ENCODE data around the gene ADARB2. TPM values are rescaled to one million over a fixed set of nuclear protein-coding genes. Genes with fewer than 3 reads are reported as not detected.

Gene ADARB2
- total RNA-seq, 1 donor from 2014 or later: 0.08 TPM

- TF ChIP-seq, protein P1, sequence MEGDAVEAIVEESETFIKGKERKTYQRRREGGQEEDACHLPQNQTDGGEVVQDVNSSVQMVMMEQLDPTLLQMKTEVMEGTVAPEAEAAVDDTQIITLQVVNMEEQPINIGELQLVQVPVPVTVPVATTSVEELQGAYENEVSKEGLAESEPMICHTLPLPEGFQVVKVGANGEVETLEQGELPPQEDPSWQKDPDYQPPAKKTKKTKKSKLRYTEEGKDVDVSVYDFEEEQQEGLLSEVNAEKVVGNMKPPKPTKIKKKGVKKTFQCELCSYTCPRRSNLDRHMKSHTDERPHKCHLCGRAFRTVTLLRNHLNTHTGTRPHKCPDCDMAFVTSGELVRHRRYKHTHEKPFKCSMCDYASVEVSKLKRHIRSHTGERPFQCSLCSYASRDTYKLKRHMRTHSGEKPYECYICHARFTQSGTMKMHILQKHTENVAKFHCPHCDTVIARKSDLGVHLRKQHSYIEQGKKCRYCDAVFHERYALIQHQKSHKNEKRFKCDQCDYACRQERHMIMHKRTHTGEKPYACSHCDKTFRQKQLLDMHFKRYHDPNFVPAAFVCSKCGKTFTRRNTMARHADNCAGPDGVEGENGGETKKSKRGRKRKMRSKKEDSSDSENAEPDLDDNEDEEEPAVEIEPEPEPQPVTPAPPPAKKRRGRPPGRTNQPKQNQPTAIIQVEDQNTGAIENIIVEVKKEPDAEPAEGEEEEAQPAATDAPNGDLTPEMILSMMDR (IDR thresholded peaks at IDR 0.05; ENCODE audit: insufficient read depth, low read length, poor library complexity, severe bottlenecking): no peak
- H3K27me3 ChIP-seq (ENCODE audit: control insufficient read depth, insufficient read depth, low read length): no peaks in the 10 kb centered on the region
- no peaks in the 10 kb centered on the region for H3K36me3 ChIP-seq (ENCODE audit: control insufficient read depth, insufficient read depth, low read length)
- no peak overlapping the region for H3K4me3 ChIP-seq (ENCODE audit: low read depth, low read length)
- DNase-seq (ENCODE audit: low read depth): no peak
Observed at GRCh38 chr10:1323951-1324350, 413.4 kb downstream of the ADARB2 start.

DNA sequence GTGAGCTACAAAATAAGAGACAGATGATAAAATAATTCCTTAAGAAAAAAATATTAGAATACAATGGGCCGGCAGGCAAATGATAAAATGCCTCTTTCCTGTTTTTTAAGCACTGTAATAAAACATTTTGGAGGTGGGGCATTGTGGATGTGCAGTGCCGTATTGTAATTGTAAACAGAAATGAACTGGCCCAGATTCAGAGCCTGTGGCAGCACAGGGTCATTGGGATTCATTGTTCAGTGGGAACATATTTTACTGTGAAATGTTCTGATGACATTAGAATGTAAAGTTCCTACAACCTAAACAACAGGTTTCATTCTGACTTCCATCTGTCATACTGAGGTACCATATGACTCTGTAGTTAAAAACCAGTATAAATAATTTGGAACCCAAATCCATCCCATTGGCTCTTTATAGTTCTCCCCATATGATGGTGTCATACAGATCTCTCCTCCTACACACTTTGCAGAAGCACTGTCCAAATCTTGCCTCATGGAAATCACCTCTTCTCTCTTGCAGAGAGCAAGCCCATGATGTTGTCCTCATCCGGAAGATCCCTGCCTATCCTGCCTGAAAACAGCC is 416.5 kb downstream of the ADARB2 start:
- TF ChIP-seq, protein P1 (IDR thresholded peaks at IDR 0.05; ENCODE audit: insufficient read depth, low read length, poor library complexity, severe bottlenecking): no peak
- DNase-seq (ENCODE audit: low read depth): no peak
- no peaks in the 10 kb centered on the region for H3K27me3 ChIP-seq (ENCODE audit: control insufficient read depth, insufficient read depth, low read length)
- no peak overlapping the region for H3K4me3 ChIP-seq (ENCODE audit: low read depth, low read length)
- no peaks in the 10 kb centered on the region for H3K36me3 ChIP-seq (ENCODE audit: control insufficient read depth, insufficient read depth, low read length)

DNA sequence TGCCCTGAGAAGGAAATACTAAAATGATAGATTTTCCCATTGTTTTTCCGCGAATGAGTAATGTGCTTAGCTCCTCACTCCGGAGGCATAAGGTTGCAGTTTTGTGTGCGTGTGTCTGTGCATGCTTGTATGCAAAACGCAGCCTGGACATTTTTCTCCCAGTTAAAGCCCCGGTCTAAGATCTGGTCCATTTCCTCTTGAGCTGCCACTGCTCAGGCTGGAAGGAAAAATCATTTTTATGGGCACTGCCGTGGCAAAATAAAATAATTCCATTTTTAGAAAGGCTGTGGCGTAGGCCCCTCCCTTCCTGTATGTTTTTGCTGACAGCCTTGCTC is 420.5 kb downstream of the ADARB2 start:
- H3K27me3 ChIP-seq (ENCODE audit: control insufficient read depth, insufficient read depth, low read length): no peaks in the 10 kb centered on the region
- no peaks in the 10 kb centered on the region for H3K36me3 ChIP-seq (ENCODE audit: control insufficient read depth, insufficient read depth, low read length)
- TF ChIP-seq, protein P1 (IDR thresholded peaks at IDR 0.05; ENCODE audit: insufficient read depth, low read length, poor library complexity, severe bottlenecking): no peak
- no peak for DNase-seq (ENCODE audit: low read depth)
- H3K4me3 ChIP-seq (ENCODE audit: low read depth, low read length): no peak overlapping the region

DNA sequence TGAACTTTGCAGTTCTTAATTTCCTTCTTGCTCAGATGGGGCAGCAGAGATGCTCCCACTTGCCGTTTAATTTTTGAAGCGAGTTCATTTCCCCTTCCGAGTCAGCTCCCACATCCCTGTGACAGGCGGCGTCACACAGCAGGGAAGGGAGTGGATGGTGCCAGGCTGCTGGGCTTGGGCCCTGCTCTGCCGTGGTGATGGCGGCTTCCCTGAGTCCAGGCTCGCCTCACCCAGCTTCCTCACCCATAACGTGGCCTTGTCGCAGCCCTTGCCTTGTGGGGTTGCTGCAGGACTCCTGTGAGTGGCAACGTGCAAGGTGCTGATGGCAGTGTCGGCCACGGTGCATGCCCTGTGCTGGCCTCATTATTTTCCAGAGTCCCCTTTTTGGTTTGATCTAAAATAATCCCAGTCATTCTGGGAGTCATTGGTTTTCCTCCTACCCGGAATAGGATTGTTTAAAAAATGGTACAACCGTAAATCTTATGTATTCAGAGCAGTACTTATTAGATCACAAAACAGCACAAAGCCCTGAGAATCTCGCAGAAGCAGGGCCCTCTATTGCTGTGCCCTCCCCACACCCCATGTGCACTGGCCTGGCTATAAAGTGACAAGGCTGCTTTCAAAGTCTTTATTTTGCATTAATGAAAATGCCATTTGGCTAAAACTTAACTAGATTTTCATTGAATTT is 421.1 kb downstream of the ADARB2 start:
- TF ChIP-seq, protein P1 (IDR thresholded peaks at IDR 0.05; ENCODE audit: insufficient read depth, low read length, poor library complexity, severe bottlenecking): no peak
- no peaks in the 10 kb centered on the region for H3K36me3 ChIP-seq (ENCODE audit: control insufficient read depth, insufficient read depth, low read length)

GRCh38 chr10:1315178-1315577 is 422.1 kb downstream of the ADARB2 start:
- no peaks in the 10 kb centered on the region for H3K36me3 ChIP-seq (ENCODE audit: control insufficient read depth, insufficient read depth, low read length)

More for the DNA sequence above, 421.1 kb downstream of the ADARB2 start:
- no peak for DNase-seq (ENCODE audit: low read depth)
- no peak overlapping the region for H3K4me3 ChIP-seq (ENCODE audit: low read depth, low read length)
- peaks cover 2% of the 10 kb centered on the region for H3K27me3 ChIP-seq (ENCODE audit: control insufficient read depth, insufficient read depth, low read length)

More at GRCh38 chr10:1315178-1315577, 422.1 kb downstream of the ADARB2 start:
- DNase-seq (ENCODE audit: low read depth): no peak
- H3K27me3 ChIP-seq (ENCODE audit: control insufficient read depth, insufficient read depth, low read length): peaks cover 2% of the 10 kb centered on the region
- H3K4me3 ChIP-seq (ENCODE audit: low read depth, low read length): no peak overlapping the region
- TF ChIP-seq, protein P1 (IDR thresholded peaks at IDR 0.05; ENCODE audit: insufficient read depth, low read length, poor library complexity, severe bottlenecking): no peak

Data from kidney epithelial cell (primary cell).